Muscle of leg (tissue), 11 donors: Measurements from ENCODE around the gene PKN2. TPM values are rescaled to one million over a fixed set of nuclear protein-coding genes. Genes with fewer than 3 reads are reported as not detected.

Source experiments
- DNase-seq: peaks from one replicate; pipeline ENCODE4 v3.0.0; 2013
- H3K27ac ChIP-seq: one replicate; pipeline ENCODE4 v1.5.1; 2013; ENCODE audit warnings: mild to moderate bottlenecking, low read length, control low read depth
- H3K27me3 ChIP-seq: one replicate; pipeline ENCODE4 v1.6.1; 2013; ENCODE audit warnings: low read length; ENCODE audit not compliant: control insufficient read depth, insufficient read depth
- H3K36me3 ChIP-seq: one replicate; pipeline ENCODE4 v1.6.1; 2013; ENCODE audit warnings: low read length; ENCODE audit not compliant: control insufficient read depth, insufficient read depth
- H3K4me1 ChIP-seq: one replicate; pipeline ENCODE4 v1.6.1; 2013; ENCODE audit warnings: low read length; ENCODE audit not compliant: control insufficient read depth, insufficient read depth
- H3K4me3 ChIP-seq: one replicate; pipeline ENCODE4 v1.5.1; 2013; ENCODE audit warnings: low read length, control low read depth
- H3K9me3 ChIP-seq: replicated peaks from 2 replicates; pipeline ENCODE4 v1.6.1; 2013; ENCODE audit warnings: low read depth, low read length; ENCODE audit not compliant: control insufficient read depth
- WGBS: methylation state at CpG from one replicate; pipeline ENCODE4 v1.1.5; 2013; ENCODE audit warnings: missing lambda C conversion rate; ENCODE audit not compliant: insufficient coverage; 5-methylcytosine and 5-hydroxymethylcytosine counted together
- polyA plus RNA-seq, 8 donors: library from polyadenylated mRNA; unstranded; fragments of 120-200 nt; gene quantifications; one replicate each; pipeline versions ENCODE4 v1.2.1 to v1.2.3, GENCODE V29; 2013; ENCODE audit warnings: inconsistent platforms in 1 of 8, low replicate concordance in 1 of 8; ENCODE audit not compliant: insufficient read length in 8 of 8, insufficient read depth in 1 of 8
- total RNA-seq: library from RNA; stranded (reverse); fragments of 120-200 nt; gene quantifications from one replicate; pipeline ENCODE4 v1.2.4, GENCODE V29; 2013

Gene PKN2
- total and polyA plus RNA-seq, 9 donors = 25.9 to 39.7 (median 29.0) TPM

- no peaks in the 10 kb centered on the region for H3K9me3 ChIP-seq
- WGBS = no CpG with 5 or more reads among the region's 3 CpGs
- no peaks in the 10 kb centered on the region for H3K27me3 ChIP-seq
- H3K36me3 ChIP-seq = no peaks in the 10 kb centered on the region
- no peak for DNase-seq
- H3K4me3 ChIP-seq = no peak overlapping the region
- no peaks in the 10 kb centered on the region for H3K4me1 ChIP-seq
- no peak overlapping the region for H3K27ac ChIP-seq
Observed at GRCh38 chr1:88670462-88670861, 13.6 kb upstream of the PKN2 start.

- Histone ChIP-seq H3K4me3 (no peak overlapping the region), H3K27ac (no peak overlapping the region), H3K4me1 (no peaks in the 10 kb centered on the region), H3K36me3 (no peaks in the 10 kb centered on the region), H3K9me3 (no peaks in the 10 kb centered on the region), H3K27me3 (no peaks in the 10 kb centered on the region)
- DNase-seq = no peak
Observed at GRCh38 chr1:88673446-88673845, 10.6 kb upstream of the PKN2 start.

GRCh38 chr1:88678405-88678804 is 5.7 kb upstream of the PKN2 start:
- Histone ChIP-seq H3K9me3 (no peaks in the 10 kb centered on the region), H3K4me3 (no peak overlapping the region), H3K27me3 (no peaks in the 10 kb centered on the region), H3K27ac (no peak overlapping the region), H3K36me3 (no peaks in the 10 kb centered on the region), H3K4me1 (peaks cover 3% of the 10 kb centered on the region)
- DNase-seq = no peak
- WGBS = 54% methylated on average over 1 of the region's 3 CpGs

- no peak for DNase-seq
- Histone ChIP-seq H3K27ac (no peak overlapping the region), H3K4me3 (no peak overlapping the region), H3K9me3 (no peaks in the 10 kb centered on the region), H3K4me1 (peaks cover 3% of the 10 kb centered on the region), H3K36me3 (no peaks in the 10 kb centered on the region), H3K27me3 (no peaks in the 10 kb centered on the region)
- WGBS = no CpG with 5 or more reads among the region's 3 CpGs
Observed at GRCh38 chr1:88680471-88680870, 3.6 kb upstream of the PKN2 start.

GRCh38 chr1:88680911-88681622 is 3.0 kb upstream of the PKN2 start:
- peaks cover 3% of the 10 kb centered on the region for H3K4me1 ChIP-seq
- no CpG with 5 or more reads among the region's 3 CpGs for WGBS

DNA sequence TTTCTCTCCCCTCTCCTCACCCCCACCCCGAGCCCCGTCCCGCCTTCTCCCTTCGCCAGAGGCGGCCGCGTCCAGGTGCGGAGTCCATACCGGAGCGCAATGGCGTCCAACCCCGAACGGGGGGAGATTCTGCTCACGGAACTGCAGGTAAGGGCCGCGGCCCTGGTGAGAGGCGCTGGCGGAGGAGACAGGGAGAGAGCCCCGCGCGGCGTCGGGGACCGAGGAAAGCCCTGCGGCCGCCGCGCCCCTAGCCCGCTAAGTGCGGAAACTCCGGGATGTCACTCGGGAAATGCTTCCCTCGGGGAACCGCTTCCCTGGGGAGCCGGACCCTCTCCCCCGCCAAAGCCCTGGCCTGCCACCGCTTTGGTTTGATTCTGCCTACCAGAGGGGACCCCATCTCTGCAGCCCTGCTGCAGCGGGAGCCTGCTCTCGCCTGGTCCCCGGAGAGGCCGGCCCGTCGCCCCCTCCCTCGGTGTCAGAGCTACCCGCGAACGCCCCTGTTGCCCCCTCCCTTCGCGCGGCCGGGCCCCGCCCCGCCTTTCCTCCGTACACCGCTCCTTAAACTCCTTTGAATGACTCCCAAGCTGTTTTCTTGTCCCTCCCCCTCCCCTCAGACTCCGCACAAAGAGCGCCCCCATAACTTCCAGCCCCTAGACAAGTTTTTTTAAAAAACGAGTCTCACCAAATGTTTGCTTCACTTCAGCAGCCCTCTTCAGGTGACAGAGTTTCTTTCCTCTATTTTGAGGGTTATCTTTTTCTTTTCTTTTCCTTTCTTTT is 597 bp downstream of the PKN2 start:
- peak; percentile 86 for DNase-seq
- Histone ChIP-seq H3K36me3 (no peaks in the 10 kb centered on the region), H3K27me3 (no peaks in the 10 kb centered on the region), H3K9me3 (no peaks in the 10 kb centered on the region), H3K4me3 (peak overlapping the region; percentile 92), H3K27ac (peak overlapping the region; percentile 98), H3K4me1 (peaks cover 3% of the 10 kb centered on the region)
- 0% methylated on average over 57 of the region's 58 CpGs for WGBS

More at GRCh38 chr1:88680911-88681622, 3.0 kb upstream of the PKN2 start:
- no peak overlapping the region for H3K4me3 ChIP-seq
- no peaks in the 10 kb centered on the region for H3K9me3 ChIP-seq
- H3K27me3 ChIP-seq = no peaks in the 10 kb centered on the region
- no peak overlapping the region for H3K27ac ChIP-seq
- no peaks in the 10 kb centered on the region for H3K36me3 ChIP-seq
- no peak for DNase-seq

DNA sequence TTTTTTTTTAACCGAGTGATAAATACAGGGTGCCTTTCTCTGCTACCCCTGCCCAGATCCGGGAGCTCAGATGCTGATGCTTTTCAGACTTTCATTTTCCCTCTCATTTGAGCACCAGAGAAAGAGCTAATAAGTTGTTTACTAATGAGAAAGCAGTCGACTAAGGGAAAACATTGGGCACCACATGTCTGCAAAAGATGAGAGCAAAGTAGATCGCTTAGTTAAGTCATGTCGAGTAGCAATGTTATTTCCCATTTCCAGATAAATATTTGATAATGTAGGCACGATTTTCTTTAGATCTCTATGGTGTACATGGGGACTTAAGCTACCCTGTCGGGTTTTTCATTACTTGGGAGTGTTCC is 1.2 kb downstream of the PKN2 start:
- H3K27me3 ChIP-seq = no peaks in the 10 kb centered on the region
- H3K27ac ChIP-seq = peak overlapping the region; percentile 98

GRCh38 chr1:88691540-88691939 is 7.5 kb downstream of the PKN2 start:
- peaks cover 5% of the 10 kb centered on the region for H3K36me3 ChIP-seq
- no peaks in the 10 kb centered on the region for H3K9me3 ChIP-seq
- 83% methylated on average over 2 of the region's 3 CpGs for WGBS
- H3K4me1 ChIP-seq = peaks cover 2% of the 10 kb centered on the region
- H3K27me3 ChIP-seq = no peaks in the 10 kb centered on the region
- H3K27ac ChIP-seq = peak overlapping the region; percentile 54
- H3K4me3 ChIP-seq = no peak overlapping the region
- peak; percentile 11 for DNase-seq

More for the DNA sequence above, 1.2 kb downstream of the PKN2 start:
- no CpG with 5 or more reads among the region's 7 CpGs for WGBS
- no peak for DNase-seq
- H3K4me1 ChIP-seq = peaks cover 3% of the 10 kb centered on the region
- no peaks in the 10 kb centered on the region for H3K36me3 ChIP-seq
- H3K4me3 ChIP-seq = peak overlapping the region; percentile 92
- H3K9me3 ChIP-seq = no peaks in the 10 kb centered on the region

DNA sequence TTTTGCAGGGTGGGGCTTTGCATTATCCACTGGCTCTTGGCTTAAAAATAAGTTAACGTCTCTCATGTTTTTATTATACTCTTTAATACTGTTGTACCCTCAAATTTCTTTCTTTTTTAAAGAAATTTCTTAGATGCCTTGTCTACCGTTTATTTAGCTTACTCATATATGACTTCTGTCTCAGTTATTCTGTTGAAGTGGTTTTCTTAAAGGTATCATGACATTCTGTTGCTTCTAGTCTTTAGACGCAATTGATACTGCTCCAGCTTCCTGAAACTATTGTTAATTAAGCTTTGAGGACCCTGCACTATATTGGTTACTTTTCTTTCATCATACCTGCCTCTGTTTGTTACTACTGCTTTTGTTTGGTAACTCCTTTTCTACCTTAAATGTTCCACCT is 11.7 kb downstream of the PKN2 start:
- H3K36me3 ChIP-seq = peaks cover 5% of the 10 kb centered on the region
- no peak overlapping the region for H3K27ac ChIP-seq
- H3K27me3 ChIP-seq = no peaks in the 10 kb centered on the region
- H3K9me3 ChIP-seq = no peaks in the 10 kb centered on the region
- no peak for DNase-seq
- H3K4me3 ChIP-seq = no peak overlapping the region
- H3K4me1 ChIP-seq = peaks cover 2% of the 10 kb centered on the region
- no CpG with 5 or more reads among the region's 3 CpGs for WGBS

- H3K27me3 ChIP-seq = no peaks in the 10 kb centered on the region
- H3K27ac ChIP-seq = no peak overlapping the region
- no peak for DNase-seq
- no peak overlapping the region for H3K4me3 ChIP-seq
- H3K4me1 ChIP-seq = no peaks in the 10 kb centered on the region
- H3K36me3 ChIP-seq = peaks cover 2% of the 10 kb centered on the region
- H3K9me3 ChIP-seq = no peaks in the 10 kb centered on the region
Observed at GRCh38 chr1:88697503-88697902, 13.4 kb downstream of the PKN2 start.
